BE2C (cell line): Measurements from ENCODE around the gene RSRP1.

Experiments
- DNase-seq: peaks from one replicate; pipeline ENCODE4 v3.0.0-alpha.2; 2020
- H3K27me3 ChIP-seq: fragments of 250-450 bp; sonication (Bioruptor Pico); 2 replicates; pipeline ENCODE4 v1.5.1; 2020; ENCODE audit warnings: mild to moderate bottlenecking
- H3K36me3 ChIP-seq: fragments of 250-450 bp; sonication (Bioruptor Pico); 2 replicates; pipeline ENCODE4 v1.5.1; 2020; ENCODE audit warnings: mild to moderate bottlenecking
- H3K4me1 ChIP-seq: fragments of 250-450 bp; sonication (Bioruptor Pico); 2 replicates; pipeline ENCODE4 v1.5.1; 2020
- H3K4me3 ChIP-seq: 2 replicates; pipeline ENCODE4 v1.5.1; 2011; ENCODE audit warnings: low read depth, low read length
- H3K9me3 ChIP-seq: fragments of 250-450 bp; sonication (Bioruptor Pico); 2 replicates; pipeline ENCODE4 v1.5.1; 2020
- CTCF ChIP-seq: IDR thresholded peaks from 2 replicates; pipeline ENCODE4 v1.5.1; 2012; ENCODE audit warnings: mild to moderate bottlenecking, low read depth, low read length

Gene RSRP1

GRCh38 chr1:25217598-25218232 lies 29.5 kb downstream of the RSRP1 start:
- DNase-seq, result no peak
- Histone ChIP-seq H3K9me3 (no peaks in the 10 kb centered on the region), H3K4me1 (no peaks in the 10 kb centered on the region), H3K36me3 (no peaks in the 10 kb centered on the region), H3K27me3 (no peaks in the 10 kb centered on the region), H3K4me3 (no peak overlapping the region)
- no peak for TF ChIP-seq CTCF

- H3K27me3 ChIP-seq, result no peaks in the 10 kb centered on the region
- H3K36me3 ChIP-seq, result no peaks in the 10 kb centered on the region
- TF ChIP-seq CTCF, result no peak
- no peaks in the 10 kb centered on the region for H3K4me1 ChIP-seq
- H3K4me3 ChIP-seq, result no peak overlapping the region
- no peaks in the 10 kb centered on the region for H3K9me3 ChIP-seq
- DNase-seq, result no peak
These were observed 30.2 kb downstream of the RSRP1 start for GRCh38 chr1:25217015-25217414.

- no peaks in the 10 kb centered on the region for H3K27me3 ChIP-seq
- no peak for TF ChIP-seq CTCF
- H3K36me3 ChIP-seq, result no peaks in the 10 kb centered on the region
- H3K4me1 ChIP-seq, result no peaks in the 10 kb centered on the region
- no peak for DNase-seq
- H3K4me3 ChIP-seq, result no peak overlapping the region
- H3K9me3 ChIP-seq, result no peaks in the 10 kb centered on the region
These were observed 31.1 kb downstream of the RSRP1 start for GRCh38 chr1:25216123-25216522.

- no peak for DNase-seq
- no peak for TF ChIP-seq CTCF
- H3K27me3 ChIP-seq, result no peaks in the 10 kb centered on the region
- H3K9me3 ChIP-seq, result no peaks in the 10 kb centered on the region
- no peaks in the 10 kb centered on the region for H3K36me3 ChIP-seq
- no peak overlapping the region for H3K4me3 ChIP-seq
- no peaks in the 10 kb centered on the region for H3K4me1 ChIP-seq
These were observed 34.5 kb downstream of the RSRP1 start for GRCh38 chr1:25212725-25213124.

- H3K4me1 ChIP-seq, result no peaks in the 10 kb centered on the region
- H3K36me3 ChIP-seq, result no peaks in the 10 kb centered on the region
- H3K4me3 ChIP-seq, result no peak overlapping the region
- H3K27me3 ChIP-seq, result no peaks in the 10 kb centered on the region
- no peak for TF ChIP-seq CTCF
- no peak for DNase-seq
- H3K9me3 ChIP-seq, result no peaks in the 10 kb centered on the region
These were observed 36.5 kb downstream of the RSRP1 start for GRCh38 chr1:25210728-25211127.

- no peak for DNase-seq
- H3K4me3 ChIP-seq, result no peak overlapping the region
- no peak for TF ChIP-seq CTCF
- no peaks in the 10 kb centered on the region for H3K4me1 ChIP-seq
- H3K9me3 ChIP-seq, result no peaks in the 10 kb centered on the region
- no peaks in the 10 kb centered on the region for H3K27me3 ChIP-seq
- H3K36me3 ChIP-seq, result no peaks in the 10 kb centered on the region
These were observed 37.7 kb downstream of the RSRP1 start for GRCh38 chr1:25209516-25209915.
